Subcutaneous adipose tissue (tissue), 4 donors: ENCODE data around the gene RAB25. TPM values are rescaled to one million over a fixed set of nuclear protein-coding genes. Genes with fewer than 3 reads are reported as not detected.

ENCODE experiments used
- total RNA-seq, 4 donors: library from RNA; depleted of rRNA; stranded (reverse); fragments of >200 nt; gene quantifications; one replicate each; pipeline ENCODE4 v1.1.0, GENCODE V29; 2016
- TF ChIP-seq, protein P1 (sequence below): fragments of 450-650 bp; IDR thresholded peaks from one replicate; pipeline ENCODE4 v1.5.1; 2016; ENCODE audit warnings: low read depth, mild to moderate bottlenecking, control low read depth, antibody characterized with exemption, moderate library complexity

The RAB25 gene
- total RNA-seq, 4 donors from 2014 or later = not detected

DNA sequence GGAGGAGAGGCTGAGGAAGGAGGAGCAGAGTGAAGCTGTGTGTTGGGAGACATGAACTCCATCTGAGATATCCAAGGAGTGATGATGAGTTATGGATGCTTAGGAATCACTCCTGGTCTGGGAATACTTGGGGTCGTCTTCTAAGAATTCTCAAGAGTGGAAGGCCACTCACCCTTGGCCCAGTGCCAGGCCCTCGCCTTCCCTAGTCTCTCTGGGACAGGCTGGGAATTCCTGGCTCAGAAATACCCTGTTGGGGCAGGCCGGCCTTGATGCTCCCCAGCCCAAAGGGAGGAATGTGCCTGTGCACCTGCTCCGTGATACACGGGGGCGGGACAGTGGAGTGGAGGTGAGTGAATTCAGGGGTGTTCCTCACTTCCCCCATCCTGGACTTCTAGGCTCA, 40.9 kb downstream of the RAB25 start:
- TF ChIP-seq, protein P1, sequence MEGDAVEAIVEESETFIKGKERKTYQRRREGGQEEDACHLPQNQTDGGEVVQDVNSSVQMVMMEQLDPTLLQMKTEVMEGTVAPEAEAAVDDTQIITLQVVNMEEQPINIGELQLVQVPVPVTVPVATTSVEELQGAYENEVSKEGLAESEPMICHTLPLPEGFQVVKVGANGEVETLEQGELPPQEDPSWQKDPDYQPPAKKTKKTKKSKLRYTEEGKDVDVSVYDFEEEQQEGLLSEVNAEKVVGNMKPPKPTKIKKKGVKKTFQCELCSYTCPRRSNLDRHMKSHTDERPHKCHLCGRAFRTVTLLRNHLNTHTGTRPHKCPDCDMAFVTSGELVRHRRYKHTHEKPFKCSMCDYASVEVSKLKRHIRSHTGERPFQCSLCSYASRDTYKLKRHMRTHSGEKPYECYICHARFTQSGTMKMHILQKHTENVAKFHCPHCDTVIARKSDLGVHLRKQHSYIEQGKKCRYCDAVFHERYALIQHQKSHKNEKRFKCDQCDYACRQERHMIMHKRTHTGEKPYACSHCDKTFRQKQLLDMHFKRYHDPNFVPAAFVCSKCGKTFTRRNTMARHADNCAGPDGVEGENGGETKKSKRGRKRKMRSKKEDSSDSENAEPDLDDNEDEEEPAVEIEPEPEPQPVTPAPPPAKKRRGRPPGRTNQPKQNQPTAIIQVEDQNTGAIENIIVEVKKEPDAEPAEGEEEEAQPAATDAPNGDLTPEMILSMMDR = no peak

DNA sequence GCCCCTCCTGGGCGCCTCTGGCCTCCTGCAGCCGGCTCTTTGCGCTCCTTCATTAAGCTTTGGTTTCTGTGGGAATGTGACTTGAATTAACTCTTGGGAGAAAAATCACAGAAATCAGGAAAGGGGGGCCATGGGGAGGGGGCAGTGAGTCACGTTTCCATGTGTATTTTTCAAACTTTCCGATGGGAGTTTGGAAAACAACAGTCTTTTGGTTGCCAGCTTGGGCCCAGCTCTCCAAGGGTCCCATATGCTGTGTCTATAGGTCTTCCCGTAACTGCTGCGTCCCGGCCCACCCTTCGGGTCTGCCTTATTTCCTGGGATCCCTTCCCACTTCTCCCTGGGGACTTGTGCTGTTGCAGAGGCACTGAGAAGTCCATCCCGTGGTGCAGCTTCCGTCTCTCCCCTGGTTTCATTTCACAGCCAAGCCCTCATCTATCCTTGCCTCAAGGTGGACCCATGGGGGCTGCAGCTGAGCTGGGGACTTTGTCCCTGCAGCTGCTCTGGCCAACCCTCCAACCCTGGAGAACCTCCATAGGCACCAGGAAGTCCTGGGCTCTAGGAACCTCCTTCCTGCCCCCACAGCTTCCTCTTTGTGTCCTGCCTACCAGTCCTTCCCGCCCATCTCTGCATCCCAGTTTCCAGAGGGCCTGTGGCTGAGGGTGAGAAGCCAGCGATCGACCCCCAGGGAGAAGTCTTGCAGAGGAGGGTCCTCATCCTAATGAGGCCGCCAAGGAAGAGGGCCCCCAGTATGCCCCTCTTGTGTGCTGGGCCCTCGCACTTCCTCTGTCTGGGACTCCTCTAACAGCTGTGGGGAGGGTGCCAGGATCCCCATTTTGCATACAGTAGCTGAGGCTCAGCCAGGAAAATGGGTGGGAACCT, 41.9 kb downstream of the RAB25 start:
- TF ChIP-seq, protein P1 = no peak

DNA sequence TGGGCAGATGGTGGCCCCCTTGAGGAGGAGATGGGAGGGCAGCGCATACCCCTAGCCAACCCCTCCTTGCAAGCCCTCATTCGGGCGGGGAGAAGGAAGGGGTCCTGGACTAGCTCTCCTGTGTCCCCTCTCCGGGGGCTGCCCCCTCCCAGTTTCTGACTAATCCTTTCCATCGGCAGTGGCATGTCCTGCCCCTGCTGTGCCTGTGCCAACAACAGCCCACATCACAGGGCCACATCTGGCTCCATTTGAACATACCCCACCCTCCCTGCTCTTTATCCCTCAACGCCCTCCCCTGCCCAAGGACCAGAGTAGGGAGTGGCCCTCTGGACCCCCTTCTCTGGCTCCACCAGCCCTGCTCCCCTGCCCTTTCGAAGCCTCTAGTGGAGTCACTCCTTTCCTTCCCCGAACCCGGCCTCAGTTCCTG, 42.6 kb downstream of the RAB25 start:
- TF ChIP-seq, protein P1 = no peak

DNA sequence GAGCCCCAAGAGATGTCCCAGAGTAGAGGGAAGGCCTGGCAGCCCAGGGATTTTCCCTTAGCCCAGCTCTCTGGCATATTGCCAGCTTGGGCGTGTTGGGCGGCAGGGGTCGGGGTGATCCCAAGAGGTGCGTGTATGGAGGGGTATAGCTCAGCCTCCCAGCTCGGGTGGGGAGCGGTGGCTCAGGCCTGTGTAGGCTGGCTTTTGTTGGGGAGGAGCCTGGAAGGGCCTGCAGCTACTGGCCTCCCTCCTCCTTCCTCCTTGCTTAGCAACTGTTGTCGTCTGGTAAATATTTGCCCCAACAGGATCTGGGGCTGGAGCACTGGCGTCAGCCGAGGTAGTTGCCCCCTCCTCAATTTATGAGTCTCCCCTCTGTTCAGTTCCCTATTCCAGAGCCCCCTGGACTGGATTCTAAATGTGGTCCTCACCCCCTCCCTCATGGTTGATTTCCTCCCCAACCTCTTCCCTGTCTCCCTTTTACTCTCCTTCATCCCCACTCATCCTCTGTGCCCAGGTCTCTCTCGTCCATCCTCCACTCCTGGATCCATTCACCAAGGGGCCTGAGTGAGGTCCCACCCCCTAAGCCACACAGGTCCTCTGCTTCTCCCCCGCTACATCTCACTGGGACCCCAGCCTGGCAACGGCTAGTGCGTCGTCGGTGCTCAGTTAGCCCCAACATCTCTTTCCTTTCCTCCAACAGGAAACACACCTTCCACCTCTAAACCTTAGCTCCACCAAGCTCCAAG, 43.3 kb downstream of the RAB25 start:
- TF ChIP-seq, protein P1 = no peak

DNA sequence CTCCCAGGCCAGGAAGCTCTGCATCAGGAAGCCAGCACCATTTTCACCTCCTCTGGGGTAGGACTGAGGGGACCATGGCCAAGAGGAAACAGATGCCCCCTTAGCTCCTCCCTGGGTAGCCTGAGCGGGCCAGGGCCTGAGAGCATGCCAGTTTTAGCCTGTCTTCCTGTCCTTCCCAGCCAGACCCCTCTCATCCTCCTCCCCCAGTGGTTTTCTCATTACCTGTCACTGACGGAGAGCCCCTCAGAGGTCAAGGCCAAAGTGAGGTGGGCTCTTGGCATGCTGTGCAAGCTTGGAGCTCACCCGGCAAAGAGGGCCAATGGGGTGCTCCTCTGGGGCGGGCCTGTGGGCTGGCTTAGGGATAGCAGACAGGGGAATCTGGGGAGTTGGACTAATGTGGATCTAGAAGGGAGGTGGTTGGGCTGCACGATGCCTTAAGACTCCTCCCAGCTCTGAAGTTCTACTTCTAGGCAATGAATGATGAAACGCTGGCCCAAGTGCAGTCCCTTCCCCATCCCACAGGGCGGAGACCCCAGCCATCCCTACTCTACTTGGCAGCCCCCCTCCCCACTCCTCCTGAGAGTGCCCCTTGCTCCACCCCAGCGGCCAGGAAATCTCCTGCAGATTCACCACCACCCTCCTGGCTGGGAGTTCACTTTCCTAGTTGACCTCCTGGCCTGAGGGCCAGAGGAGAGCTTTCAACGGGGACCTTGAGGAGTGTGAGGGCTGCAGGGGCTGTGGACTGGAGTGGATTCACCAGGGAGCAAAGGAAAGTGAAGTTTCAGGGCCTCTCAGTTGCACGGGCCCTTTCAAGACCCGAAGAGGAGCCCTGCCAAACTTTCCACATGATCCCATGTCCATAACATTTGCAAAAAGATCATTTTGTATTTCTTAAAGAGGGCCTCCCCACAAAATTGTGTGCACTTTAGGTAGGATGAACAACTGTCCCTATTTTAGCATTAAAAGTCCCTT, 44.2 kb downstream of the RAB25 start:
- TF ChIP-seq, protein P1 = no peak

DNA sequence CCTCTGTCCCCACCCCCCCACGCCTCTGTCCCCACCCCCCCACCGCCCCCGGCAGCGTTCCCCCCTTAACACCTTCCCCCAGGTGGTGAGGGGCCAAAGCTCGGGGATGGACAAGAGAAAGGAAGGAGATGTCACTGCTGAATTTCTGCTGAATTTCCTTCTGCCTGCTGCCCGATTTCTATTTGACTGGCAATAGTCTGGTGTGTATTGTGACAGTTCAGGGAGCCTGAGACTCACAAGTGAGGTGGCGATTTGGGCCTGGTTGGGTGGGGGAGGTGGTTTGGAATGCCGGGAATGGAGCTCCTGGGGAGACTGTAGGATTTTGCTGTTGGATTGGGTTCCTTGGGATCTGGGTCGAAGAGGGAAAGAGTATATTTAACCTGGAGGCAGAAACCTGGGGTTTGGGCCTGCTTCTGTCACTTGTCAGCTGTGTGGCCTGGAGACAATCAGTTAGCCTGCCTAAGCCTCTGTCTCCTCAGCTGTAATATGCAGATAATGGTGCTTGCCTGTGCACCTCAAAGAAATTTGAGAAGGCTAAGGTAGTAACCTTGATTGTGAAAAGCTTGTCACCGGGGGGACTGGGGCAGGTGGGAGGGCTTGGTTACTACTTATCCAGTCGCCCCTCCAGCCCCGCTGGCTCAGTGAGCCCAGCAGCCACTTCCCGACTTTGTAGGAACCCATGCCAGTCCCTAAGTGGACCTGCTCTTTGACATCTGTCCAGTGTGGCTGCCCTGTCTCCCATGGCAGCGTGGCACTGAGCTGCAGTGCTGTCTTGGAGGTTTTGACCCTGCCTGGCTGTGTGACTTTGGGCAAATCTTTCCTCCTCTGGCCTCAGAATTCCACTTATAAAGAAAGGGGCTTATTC, 45.9 kb downstream of the RAB25 start:
- TF ChIP-seq, protein P1 = no peak
